NOMO-1 treated with DMSO at 0.1 percent for 48 hours (cell line): ENCODE results near the gene KRTAP20-4.

Source experiments
- DNase-seq: peaks from one replicate; lab custom pipeline; 2025; ENCODE audit not compliant: unreplicated experiment; lab: John Stamatoyannopoulos, UW

The KRTAP20-4 gene

GRCh38 chr21:30646904-30647414 is 26.5 kb downstream of the KRTAP20-4 start:
- no peak for DNase-seq

DNA sequence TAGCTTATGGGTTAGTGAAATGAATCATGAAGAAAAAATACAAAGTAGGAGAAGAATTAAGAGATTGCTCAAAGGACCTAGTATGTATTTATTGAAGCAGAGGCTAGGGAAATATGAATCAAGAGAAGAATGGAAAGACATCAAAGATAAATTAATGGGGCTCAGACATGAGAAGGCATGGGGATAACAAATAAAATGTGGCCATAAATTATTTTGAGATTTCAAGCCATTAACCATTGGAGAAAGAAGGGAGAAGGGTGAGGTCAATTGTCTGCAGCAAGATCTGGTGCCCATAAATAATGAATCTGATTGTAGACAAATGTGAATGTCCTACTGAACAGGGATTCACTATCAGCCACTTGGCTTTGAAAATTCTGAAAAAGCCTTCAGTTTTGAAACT is 32.5 kb downstream of the KRTAP20-4 start:
- no peak for DNase-seq

- DNase-seq, result no peak
Measured at GRCh38 chr21:30668776-30669175, 48.3 kb downstream of the KRTAP20-4 start.
